Measurements from ENCODE around the gene TMEM30B.

The TMEM30B gene

GRCh38 chr14:61231810-61232209 is 49.3 kb downstream of the TMEM30B start:
- no peak for DNase-seq (ENCODE audit: low read depth)
- TF ChIP-seq CTCF (IDR thresholded peaks at IDR 0.05; ENCODE audit: control insufficient read depth, insufficient read depth, low read depth, low read length, missing control alignments) = no peak
- H3K4me3 ChIP-seq (ENCODE audit: control insufficient read depth, low read depth, low read length) = no peak overlapping the region

DNA sequence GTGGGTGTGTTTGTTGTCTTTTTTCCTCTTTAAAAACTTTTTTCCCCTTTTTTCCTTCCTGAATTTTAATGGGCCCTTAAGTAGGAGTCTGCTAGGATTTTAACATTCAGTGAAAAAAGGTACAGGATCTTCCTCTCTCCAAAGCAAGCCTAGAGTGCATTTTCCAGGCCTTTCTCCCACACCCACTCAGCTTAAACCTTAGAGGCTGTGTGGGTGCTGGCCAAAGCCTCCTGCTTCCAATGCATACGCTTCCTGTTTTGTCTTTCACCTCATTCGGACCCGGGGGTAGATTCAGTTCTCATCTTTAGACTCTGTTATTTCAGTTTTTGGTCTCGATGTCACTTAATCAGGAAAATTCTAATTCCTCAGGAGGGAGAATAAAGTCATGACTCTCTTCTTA is 51.2 kb downstream of the TMEM30B start:
- DNase-seq (ENCODE audit: low read depth) = no peak
- no peak for TF ChIP-seq CTCF (IDR thresholded peaks at IDR 0.05; ENCODE audit: control insufficient read depth, insufficient read depth, low read depth, low read length, missing control alignments)
- no peak overlapping the region for H3K4me3 ChIP-seq (ENCODE audit: control insufficient read depth, low read depth, low read length)

GRCh38 chr14:61229475-61229888 is 51.7 kb downstream of the TMEM30B start:
- no peak for DNase-seq (ENCODE audit: low read depth)
- no peak for TF ChIP-seq CTCF (IDR thresholded peaks at IDR 0.05; ENCODE audit: control insufficient read depth, insufficient read depth, low read depth, low read length, missing control alignments)
- no peak overlapping the region for H3K4me3 ChIP-seq (ENCODE audit: control insufficient read depth, low read depth, low read length)

GRCh38 chr14:61227884-61228591 is 53.1 kb downstream of the TMEM30B start:
- no peak for DNase-seq (ENCODE audit: low read depth)
- H3K4me3 ChIP-seq (ENCODE audit: control insufficient read depth, low read depth, low read length) = no peak overlapping the region
- TF ChIP-seq CTCF (IDR thresholded peaks at IDR 0.05; ENCODE audit: control insufficient read depth, insufficient read depth, low read depth, low read length, missing control alignments) = no peak

Measured in AG09309 (cell line).